HepG2 (cell line): ENCODE results near the gene ZNF24. TPM values are rescaled to one million over a fixed set of nuclear protein-coding genes. Genes with fewer than 3 reads are reported as not detected.

ENCODE experiments used
- ARNT ChIP-seq: fragments of 450-650 bp; IDR thresholded peaks from 2 replicates; pipeline ENCODE4 v1.6.1; 2017
- ATF2 ChIP-seq: sonication (generic); formaldehyde crosslinking; IDR thresholded peaks from 2 replicates; pipeline ENCODE4 v1.4.0; 2020; ENCODE audit warnings: missing genetic modification reagents
- CHCHD3 ChIP-seq: sonication (generic); formaldehyde crosslinking; IDR thresholded peaks from 2 replicates; pipeline ENCODE4 v1.8.0; 2022; ENCODE audit warnings: mild to moderate bottlenecking, missing genetic modification reagents, moderate library complexity
- DMTF1 ChIP-seq: sonication (generic); formaldehyde crosslinking; IDR thresholded peaks from 2 replicates; pipeline ENCODE4 v1.4.0; 2020; ENCODE audit warnings: mild to moderate bottlenecking, missing genetic modification reagents
- ELF3 ChIP-seq: IDR thresholded peaks from 2 replicates; pipeline ENCODE4 v1.6.1; 2016; ENCODE audit warnings: missing genetic modification reagents, missing compliant biosample characterization
- HMGA1 ChIP-seq: sonication (generic); formaldehyde crosslinking; conservative IDR thresholded peaks from 2 replicates; pipeline ENCODE4 v1.4.0; 2020; ENCODE audit warnings: missing genetic modification reagents
- MBD4 ChIP-seq: IDR thresholded peaks from 2 replicates; pipeline ENCODE4 v1.6.1; 2012; ENCODE audit warnings: low read length, inconsistent platforms, borderline replicate concordance
- MXD1 ChIP-seq: sonication (generic); formaldehyde crosslinking; IDR thresholded peaks from 2 replicates; pipeline ENCODE4 v1.4.0; 2020; ENCODE audit warnings: mild to moderate bottlenecking, missing genetic modification reagents
- MYC ChIP-seq: sonication (generic); formaldehyde crosslinking; IDR thresholded peaks from 2 replicates; pipeline ENCODE4 v1.9.0; 2021; ENCODE audit warnings: missing genetic modification reagents, borderline replicate concordance
- NKX3-1 ChIP-seq: sonication (generic); formaldehyde crosslinking; IDR thresholded peaks from 2 replicates; pipeline ENCODE4 v1.5.0; 2020; ENCODE audit warnings: missing genetic modification reagents
- NR2F1 ChIP-seq, 2 experiments: fragments of 450-650 bp in 1 of 2; formaldehyde crosslinking in 1 of 2; IDR thresholded peaks; 2 replicates each; pipeline versions ENCODE4 v1.5.0 to v1.6.1; 2016 to 2020; ENCODE audit warnings: mild to moderate bottlenecking in 1 of 2, missing compliant biosample characterization in 1 of 2, missing genetic modification reagents in 1 of 2, moderate library complexity in 1 of 2
- PAF1 ChIP-seq: IDR thresholded peaks from 2 replicates; pipeline ENCODE4 v1.6.1; 2016; ENCODE audit warnings: missing genetic modification reagents, missing compliant biosample characterization
- PHF5A ChIP-seq: IDR thresholded peaks from one replicate; pipeline ENCODE4 v1.6.1; 2018; ENCODE audit warnings: low read depth, missing genetic modification reagents; ENCODE audit not compliant: unreplicated experiment
- PHF8 ChIP-seq: sonication (generic); formaldehyde crosslinking; IDR thresholded peaks from 2 replicates; pipeline ENCODE4 v1.5.0; 2020; ENCODE audit warnings: missing genetic modification reagents
- POGZ ChIP-seq: sonication (generic); formaldehyde crosslinking; IDR thresholded peaks from 2 replicates; pipeline ENCODE4 v1.4.0; 2020; ENCODE audit warnings: mild to moderate bottlenecking, missing genetic modification reagents
- PRMT3 ChIP-seq: sonication (generic); formaldehyde crosslinking; IDR thresholded peaks from 2 replicates; pipeline ENCODE4 v1.8.1; 2022; ENCODE audit warnings: low read depth, mild to moderate bottlenecking, moderate library complexity, missing genetic modification reagents, borderline replicate concordance
- SYNCRIP ChIP-seq: fragments of 200-400 bp; formaldehyde crosslinking; IDR thresholded peaks from 2 replicates; pipeline ENCODE4 v1.6.1; 2018; ENCODE audit warnings: mild to moderate bottlenecking, low read depth, low read length; ENCODE audit not compliant: insufficient read depth
- ZBTB1 ChIP-seq: sonication (generic); formaldehyde crosslinking; IDR thresholded peaks from 2 replicates; pipeline ENCODE4 v1.4.0; 2020; ENCODE audit warnings: missing genetic modification reagents, borderline replicate concordance
- ZNF143 ChIP-seq: sonication (generic); formaldehyde crosslinking; IDR thresholded peaks from 2 replicates; pipeline ENCODE4 v1.4.0; 2020; ENCODE audit warnings: missing genetic modification reagents
- ZNF30 ChIP-seq: sonication (generic); formaldehyde crosslinking; IDR thresholded peaks from 2 replicates; pipeline ENCODE4 v1.5.0; 2020; ENCODE audit warnings: mild to moderate bottlenecking, missing genetic modification reagents
- ZNF317 ChIP-seq: sonication (generic); formaldehyde crosslinking; IDR thresholded peaks from 2 replicates; pipeline ENCODE4 v1.5.0; 2020; ENCODE audit warnings: mild to moderate bottlenecking, missing genetic modification reagents
- ZNF432 ChIP-seq: sonication (generic); formaldehyde crosslinking; IDR thresholded peaks from 2 replicates; pipeline ENCODE4 v1.5.0; 2020; ENCODE audit warnings: missing genetic modification reagents, mild to moderate bottlenecking, borderline replicate concordance
- ZNF572 ChIP-seq: sonication (generic); formaldehyde crosslinking; IDR thresholded peaks from 2 replicates; pipeline ENCODE4 v1.5.1; 2020; ENCODE audit warnings: mild to moderate bottlenecking, missing genetic modification reagents
- ZSCAN20 ChIP-seq: sonication (generic); formaldehyde crosslinking; IDR thresholded peaks from 2 replicates; pipeline ENCODE4 v1.4.0; 2020; ENCODE audit warnings: missing genetic modification reagents, mild to moderate bottlenecking, borderline replicate concordance
- polyA plus RNA-seq, 8 experiments: library from polyadenylated mRNA; depleted of rRNA in 3 of 8; stranded (reverse) in 7 of 8; unstranded in 1 of 8; fragments of >200 nt; fragmentation: Illumina TruSeq in 4 of 8; extraction: Trizol in 4 of 8; gene quantifications; 2 replicates each; pipeline versions ENCODE4 v1.2.1 to v1.2.3, GENCODE V29; 2011 to 2016; ENCODE audit warnings: low read depth in 4 of 8, missing spikeins in 1 of 8, mixed read lengths in 1 of 8; ENCODE audit not compliant: insufficient read depth in 1 of 8
- total RNA-seq, 5 experiments: library from RNA; depleted of rRNA; stranded (reverse); fragments of >200 nt; fragmentation: Illumina TruSeq; extraction: Trizol; gene quantifications; 2 replicates each; pipeline ENCODE4 v1.2.3, GENCODE V29; 2016; ENCODE audit warnings: low read depth in 1 of 5
- TF ChIP-seq, protein P1 (sequence below): sonication (generic); formaldehyde crosslinking; conservative IDR thresholded peaks from 2 replicates; pipeline ENCODE4 v1.4.0; 2020; ENCODE audit warnings: missing genetic modification reagents

ZNF24 gene
- total and polyA plus RNA-seq, 2 of the 13 experiments (the other 11 are each of a cell fraction or from before 2014, with no cell fraction given), result 19.5 to 41.1 TPM

DNA sequence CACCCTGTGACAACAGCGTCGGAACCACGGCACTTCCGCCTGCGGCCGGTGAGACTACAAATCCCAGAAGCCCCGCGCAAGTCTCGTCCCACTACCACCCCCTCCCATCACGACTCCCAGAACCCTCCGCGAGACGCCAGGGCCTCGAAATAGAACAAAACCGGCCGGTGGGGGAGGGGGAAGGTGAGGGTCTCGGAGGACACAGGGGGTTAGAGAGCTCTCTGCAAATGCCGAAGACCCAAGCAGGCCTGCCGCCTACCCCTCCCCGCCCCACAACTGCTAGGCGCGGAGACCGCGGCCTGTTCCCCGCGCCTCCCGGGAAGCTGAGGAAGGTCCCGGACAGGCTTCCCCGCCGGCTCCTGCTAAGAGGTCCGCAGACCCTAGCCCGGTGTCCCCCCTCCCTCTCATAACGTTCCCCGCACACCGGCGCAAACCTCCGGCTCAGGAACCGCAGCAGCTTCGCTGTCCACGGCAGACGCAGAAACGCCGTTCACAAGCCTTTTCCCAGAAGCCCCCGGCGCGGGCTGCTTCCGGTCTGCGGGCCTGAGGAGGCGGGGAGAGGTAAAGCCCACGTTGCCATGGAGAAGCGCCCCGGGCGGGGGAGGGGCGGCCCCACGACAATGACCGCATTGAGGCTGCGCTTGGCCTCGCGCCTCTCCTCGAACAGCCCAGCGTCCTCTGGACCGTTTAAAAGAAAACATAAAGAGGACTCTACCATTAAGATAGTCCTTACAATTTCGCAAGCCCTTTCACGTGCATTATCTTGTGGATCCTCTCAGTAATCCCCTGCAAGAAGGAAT is at the start of gene ZNF24 (continued):
- TF ChIP-seq ZNF143, result peak; percentile 88
- TF ChIP-seq MXD1 (CRISPR knock-in tag), result peak; percentile 79; the same call in 1 of the 2 replicates
- no peak for TF ChIP-seq ZNF30 (CRISPR knock-in tag)
- 0 out of 2 replicates have a peak, but pooled peaks have one; percentile 13 for TF ChIP-seq ZNF572 (CRISPR knock-in tag)
- TF ChIP-seq PHF8 (CRISPR knock-in tag), result peak; percentile 94
- TF ChIP-seq, protein P1, sequence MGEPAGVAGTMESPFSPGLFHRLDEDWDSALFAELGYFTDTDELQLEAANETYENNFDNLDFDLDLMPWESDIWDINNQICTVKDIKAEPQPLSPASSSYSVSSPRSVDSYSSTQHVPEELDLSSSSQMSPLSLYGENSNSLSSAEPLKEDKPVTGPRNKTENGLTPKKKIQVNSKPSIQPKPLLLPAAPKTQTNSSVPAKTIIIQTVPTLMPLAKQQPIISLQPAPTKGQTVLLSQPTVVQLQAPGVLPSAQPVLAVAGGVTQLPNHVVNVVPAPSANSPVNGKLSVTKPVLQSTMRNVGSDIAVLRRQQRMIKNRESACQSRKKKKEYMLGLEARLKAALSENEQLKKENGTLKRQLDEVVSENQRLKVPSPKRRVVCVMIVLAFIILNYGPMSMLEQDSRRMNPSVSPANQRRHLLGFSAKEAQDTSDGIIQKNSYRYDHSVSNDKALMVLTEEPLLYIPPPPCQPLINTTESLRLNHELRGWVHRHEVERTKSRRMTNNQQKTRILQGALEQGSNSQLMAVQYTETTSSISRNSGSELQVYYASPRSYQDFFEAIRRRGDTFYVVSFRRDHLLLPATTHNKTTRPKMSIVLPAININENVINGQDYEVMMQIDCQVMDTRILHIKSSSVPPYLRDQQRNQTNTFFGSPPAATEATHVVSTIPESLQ (CRISPR knock-in tag), result no peak
- TF ChIP-seq ATF2 (CRISPR knock-in tag), result peak; percentile 60; the same call in 1 of the 2 replicates
- no peak for TF ChIP-seq HMGA1 (CRISPR knock-in tag)
- no peak for TF ChIP-seq MBD4
- TF ChIP-seq CHCHD3, result no peak
- no peak for TF ChIP-seq ZSCAN20 (CRISPR knock-in tag)
- no peak for TF ChIP-seq ARNT
- no peak for TF ChIP-seq PRMT3 (CRISPR knock-in tag)
- no peak for TF ChIP-seq ZBTB1 (CRISPR knock-in tag)
- TF ChIP-seq POGZ (CRISPR knock-in tag), result peak; percentile 47
- TF ChIP-seq PHF5A (CRISPR knock-in tag), result no peak
- no peak for TF ChIP-seq PAF1 (CRISPR knock-in tag)
- TF ChIP-seq MYC (CRISPR knock-in tag), result peak; percentile 77; the same call in 1 of the 2 replicates
- TF ChIP-seq ZNF432, result no peak
- peak; percentile 70; the same call in 1 of the 2 replicates for TF ChIP-seq ZNF317 (CRISPR knock-in tag)
- no peak for TF ChIP-seq SYNCRIP
- 0 out of 2 replicates have a peak, but pooled peaks have one; percentile 80 for TF ChIP-seq DMTF1 (CRISPR knock-in tag)
- peak; percentile 43; the same call in 1 of the 2 replicates for TF ChIP-seq NKX3-1 (CRISPR knock-in tag)
- no peak for TF ChIP-seq NR2F1 (CRISPR knock-in tag; IDR thresholded peaks at IDR 0.05)
- TF ChIP-seq ELF3 (CRISPR knock-in tag), result 0 out of 2 replicates have a peak, but pooled peaks have one; percentile 52
